ENCODE data around the gene HSPA14. TPM values are rescaled to one million over a fixed set of nuclear protein-coding genes. Genes with fewer than 3 reads are reported as not detected.

HSPA14 gene
- total RNA-seq, 1 experiment from 2014 or later, result 17.5 TPM

DNA sequence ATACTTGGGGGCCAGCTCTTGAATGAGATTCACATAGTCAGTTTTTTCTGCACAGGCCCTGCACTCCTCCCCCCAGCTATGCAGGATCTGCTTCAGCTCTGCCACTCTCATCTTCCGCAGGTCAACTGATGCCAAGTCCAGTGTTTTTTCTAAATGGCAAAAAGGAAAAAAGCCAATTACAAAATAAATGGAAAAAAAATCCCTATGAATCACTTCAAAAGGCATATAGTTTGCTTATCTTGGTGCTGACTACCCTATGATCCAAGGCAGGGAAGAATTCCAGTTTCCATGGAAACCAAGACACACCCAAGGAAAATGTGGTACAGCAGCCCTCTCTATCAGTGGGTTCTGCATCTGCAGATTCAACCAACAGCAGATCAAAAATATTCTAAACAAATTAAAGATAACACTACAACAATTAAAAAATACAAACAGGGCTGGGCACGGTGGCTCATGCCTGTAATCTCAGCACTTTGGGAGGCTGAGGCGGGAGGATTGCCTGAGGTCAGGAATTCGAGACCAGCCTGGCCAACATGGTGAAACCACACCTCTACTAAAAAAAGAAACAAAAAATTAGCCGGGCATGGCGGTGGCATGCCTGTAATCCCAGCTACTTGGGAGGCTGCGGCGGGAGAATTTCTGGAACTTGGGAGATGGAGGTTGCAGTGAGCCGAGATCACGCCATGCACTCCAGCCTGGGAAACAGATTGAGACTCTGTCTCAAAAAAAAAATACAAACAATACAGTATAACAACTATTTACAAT lies 17.9 kb upstream of the HSPA14 start:
- Histone ChIP-seq H3K9ac (ENCODE audit: low read length) (peak overlapping the region; percentile 40), H2AFZ (ENCODE audit: low read length) (no peak overlapping the region), H3K27me3 (ENCODE audit: low read length) (no peaks in the 10 kb centered on the region), H3K36me3 (ENCODE audit: low read depth, low read length) (no peaks in the 10 kb centered on the region), H3K79me2 (ENCODE audit: low read length) (no peaks in the 10 kb centered on the region), H3K4me1 (ENCODE audit: insufficient read depth, low read length) (peaks cover 19% of the 10 kb centered on the region), H3K9me3 (ENCODE audit: low read length) (no peaks in the 10 kb centered on the region), H3F3A (ENCODE audit: low read length, unreplicated experiment) (no peaks in the 10 kb centered on the region), H3K27ac (ENCODE audit: low read length) (peak overlapping the region; percentile 70), H4K20me1 (ENCODE audit: low read length) (no peaks in the 10 kb centered on the region), H3K4me3 (ENCODE audit: low read length) (no peak overlapping the region), H3K4me2 (ENCODE audit: low read length) (peak overlapping the region; percentile 27), H3K9me2 (replicated peaks; ENCODE audit: low read length) (no peaks in the 10 kb centered on the region)
- CTCF ChIA-PET, result no interaction called here
- ATAC-seq (peak; percentile 93), DNase-seq (peak; percentile 81)
- BruUV-seq (replicated peaks), result no TSS peak
- no peak for TF ChIP-seq EZH2phosphoT487 (IDR thresholded peaks at IDR 0.05; ENCODE audit: borderline replicate concordance, low read length)
- no peak for TF ChIP-seq EZH2 (IDR thresholded peaks at IDR 0.05; ENCODE audit: low read length, unreplicated experiment)
- TF ChIP-seq, protein P1, sequence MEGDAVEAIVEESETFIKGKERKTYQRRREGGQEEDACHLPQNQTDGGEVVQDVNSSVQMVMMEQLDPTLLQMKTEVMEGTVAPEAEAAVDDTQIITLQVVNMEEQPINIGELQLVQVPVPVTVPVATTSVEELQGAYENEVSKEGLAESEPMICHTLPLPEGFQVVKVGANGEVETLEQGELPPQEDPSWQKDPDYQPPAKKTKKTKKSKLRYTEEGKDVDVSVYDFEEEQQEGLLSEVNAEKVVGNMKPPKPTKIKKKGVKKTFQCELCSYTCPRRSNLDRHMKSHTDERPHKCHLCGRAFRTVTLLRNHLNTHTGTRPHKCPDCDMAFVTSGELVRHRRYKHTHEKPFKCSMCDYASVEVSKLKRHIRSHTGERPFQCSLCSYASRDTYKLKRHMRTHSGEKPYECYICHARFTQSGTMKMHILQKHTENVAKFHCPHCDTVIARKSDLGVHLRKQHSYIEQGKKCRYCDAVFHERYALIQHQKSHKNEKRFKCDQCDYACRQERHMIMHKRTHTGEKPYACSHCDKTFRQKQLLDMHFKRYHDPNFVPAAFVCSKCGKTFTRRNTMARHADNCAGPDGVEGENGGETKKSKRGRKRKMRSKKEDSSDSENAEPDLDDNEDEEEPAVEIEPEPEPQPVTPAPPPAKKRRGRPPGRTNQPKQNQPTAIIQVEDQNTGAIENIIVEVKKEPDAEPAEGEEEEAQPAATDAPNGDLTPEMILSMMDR (conservative IDR thresholded peaks at IDR 0.05; ENCODE audit: low read depth, low read length), result 0 out of 2 replicates have a peak, but pooled peaks have one; percentile 12
- intact Hi-C loops (cut with micrococcal nuclease), result loop anchor here (2.0 to 5.0 kb wide), 5 partner anchors 37 to 693 kb away; no protein-coding TSS in a partner anchor
- POLR2A ChIA-PET (ENCODE audit: unreplicated experiment), result interaction anchor here (0.6 kb wide), 1 partner anchor 47 kb away, joined by 3 read pairs; no protein-coding TSS in a partner anchor

DNA sequence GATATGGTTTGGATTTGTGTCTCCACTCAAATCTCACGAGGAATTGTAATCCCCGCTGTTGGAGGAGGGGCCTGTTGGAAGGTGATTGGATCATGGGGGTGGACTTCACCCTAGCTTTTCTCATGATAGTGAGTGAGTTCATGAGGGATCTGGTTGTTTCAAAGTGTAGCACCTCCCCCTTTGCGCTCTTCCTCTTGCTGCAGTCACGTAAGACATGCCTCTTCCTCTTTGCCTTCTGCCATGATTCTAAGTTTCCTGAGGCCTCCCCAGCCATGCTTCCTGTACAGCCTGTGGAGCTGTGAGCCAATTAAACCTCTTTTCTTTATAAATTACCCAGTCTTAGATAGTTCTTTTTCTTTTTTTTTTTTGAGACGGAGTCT lies 17.3 kb upstream of the HSPA14 start:
- no peaks in the 10 kb centered on the region for H3K9me2 ChIP-seq (replicated peaks; ENCODE audit: low read length)
- ChIA-PET CTCF (no interaction called here), POLR2A (ENCODE audit: unreplicated experiment) (no interaction called here)
- TF ChIP-seq, protein P1 (conservative IDR thresholded peaks at IDR 0.05; ENCODE audit: low read depth, low read length), result no peak
- TF ChIP-seq EZH2 (IDR thresholded peaks at IDR 0.05; ENCODE audit: low read length, unreplicated experiment) (no peak), EZH2phosphoT487 (IDR thresholded peaks at IDR 0.05; ENCODE audit: borderline replicate concordance, low read length) (no peak)
- H2AFZ ChIP-seq (ENCODE audit: low read length), result no peak overlapping the region
- no peaks in the 10 kb centered on the region for H3K79me2 ChIP-seq (ENCODE audit: low read length)
- no peaks in the 10 kb centered on the region for H3K36me3 ChIP-seq (ENCODE audit: low read depth, low read length)
- no peaks in the 10 kb centered on the region for H3K27me3 ChIP-seq (ENCODE audit: low read length)
- BruUV-seq (replicated peaks), result no TSS peak
- intact Hi-C loops (cut with micrococcal nuclease), result loop anchor here (2.0 to 5.0 kb wide), 5 partner anchors 38 to 693 kb away; no protein-coding TSS in a partner anchor
- no peaks in the 10 kb centered on the region for H3K9me3 ChIP-seq (ENCODE audit: low read length)
- peak overlapping the region; percentile 70 for H3K27ac ChIP-seq (ENCODE audit: low read length)
- H3K4me3 ChIP-seq (ENCODE audit: low read length), result no peak overlapping the region
- no peak for DNase-seq
- H3K4me1 ChIP-seq (ENCODE audit: insufficient read depth, low read length), result peaks cover 19% of the 10 kb centered on the region
- H3K4me2 ChIP-seq (ENCODE audit: low read length), result no peak overlapping the region
- no peak for ATAC-seq
- peak overlapping the region; percentile 40 for H3K9ac ChIP-seq (ENCODE audit: low read length)
- H3F3A ChIP-seq (ENCODE audit: low read length, unreplicated experiment), result no peaks in the 10 kb centered on the region
- H4K20me1 ChIP-seq (ENCODE audit: low read length), result no peaks in the 10 kb centered on the region
